ENCODE data around the gene RETREG1. TPM values are rescaled to one million over a fixed set of nuclear protein-coding genes. Genes with fewer than 3 reads are reported as not detected.
A peak's percentile ranks its signal among the peaks of the same experiment; 100 is the strongest.
"Not testable (repeated sequence)": the region's sequence is repeated elsewhere in the genome, so short reads cannot be mapped to it uniquely, and the experiment has no call there.

RETREG1 gene
- total RNA-seq, 2 donors from 2014 or later: 7.4 to 26.5 TPM

- no peak for DNase-seq (ENCODE audit: low spot score in 2 of 2)
- Mint-ChIP-seq H3K27ac (no peak overlapping the region), H3K36me3 (no peaks in the 10 kb centered on the region), H3K9me3 (no peaks in the 10 kb centered on the region)
- ATAC-seq: no peak
These were observed 8.3 kb upstream of the RETREG1 start for GRCh38 chr5:16625096-16625495.

DNA sequence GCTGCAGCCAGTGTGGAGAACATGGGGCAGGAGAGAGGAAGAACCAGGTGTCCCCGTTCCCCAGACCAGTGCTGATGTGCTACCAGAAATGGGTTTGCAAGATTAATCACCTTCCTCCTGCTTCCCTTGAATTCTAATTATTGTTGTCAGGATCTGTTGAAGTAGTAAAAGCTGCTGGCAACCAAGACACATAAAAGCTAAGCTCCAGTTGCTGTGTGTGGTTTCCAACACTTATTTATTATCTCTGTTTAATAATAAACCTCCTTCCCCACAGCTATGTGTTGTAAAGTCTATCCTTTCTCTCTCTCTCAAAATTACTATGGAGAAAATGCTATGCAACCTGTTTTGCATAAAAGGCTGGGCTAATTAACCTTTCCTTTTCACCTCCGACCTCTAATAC is 2.3 kb upstream of the RETREG1 start:
- Mint-ChIP-seq H3K27ac (no peak overlapping the region), H3K36me3 (peaks cover 9 to 16% of the 10 kb centered on the region in 2 donors), H3K9me3 (no peaks in the 10 kb centered on the region)
- DNase-seq (ENCODE audit: low spot score in 2 of 2) (no peak), ATAC-seq (no peak)

GRCh38 chr5:16618138-16618897 is 1.5 kb upstream of the RETREG1 start:
- H3K27ac Mint-ChIP-seq: no peak overlapping the region
- H3K9me3 Mint-ChIP-seq: no peaks in the 10 kb centered on the region
- peak in 1 of 2 donors; percentile 4 for ATAC-seq
- no peak for DNase-seq (ENCODE audit: low spot score in 2 of 2)
- H3K36me3 Mint-ChIP-seq: peaks cover 9 to 16% of the 10 kb centered on the region in 2 donors

GRCh38 chr5:16617274-16617968 is 624 bp upstream of the RETREG1 start:
- no peaks in the 10 kb centered on the region for H3K9me3 Mint-ChIP-seq
- peaks cover 9 to 16% of the 10 kb centered on the region in 2 donors for H3K36me3 Mint-ChIP-seq
- ATAC-seq (peak; percentile 21 to 56), DNase-seq (ENCODE audit: low spot score in 2 of 2) (peak; percentile 27 to 62)
- no peak overlapping the region for H3K27ac Mint-ChIP-seq

DNA sequence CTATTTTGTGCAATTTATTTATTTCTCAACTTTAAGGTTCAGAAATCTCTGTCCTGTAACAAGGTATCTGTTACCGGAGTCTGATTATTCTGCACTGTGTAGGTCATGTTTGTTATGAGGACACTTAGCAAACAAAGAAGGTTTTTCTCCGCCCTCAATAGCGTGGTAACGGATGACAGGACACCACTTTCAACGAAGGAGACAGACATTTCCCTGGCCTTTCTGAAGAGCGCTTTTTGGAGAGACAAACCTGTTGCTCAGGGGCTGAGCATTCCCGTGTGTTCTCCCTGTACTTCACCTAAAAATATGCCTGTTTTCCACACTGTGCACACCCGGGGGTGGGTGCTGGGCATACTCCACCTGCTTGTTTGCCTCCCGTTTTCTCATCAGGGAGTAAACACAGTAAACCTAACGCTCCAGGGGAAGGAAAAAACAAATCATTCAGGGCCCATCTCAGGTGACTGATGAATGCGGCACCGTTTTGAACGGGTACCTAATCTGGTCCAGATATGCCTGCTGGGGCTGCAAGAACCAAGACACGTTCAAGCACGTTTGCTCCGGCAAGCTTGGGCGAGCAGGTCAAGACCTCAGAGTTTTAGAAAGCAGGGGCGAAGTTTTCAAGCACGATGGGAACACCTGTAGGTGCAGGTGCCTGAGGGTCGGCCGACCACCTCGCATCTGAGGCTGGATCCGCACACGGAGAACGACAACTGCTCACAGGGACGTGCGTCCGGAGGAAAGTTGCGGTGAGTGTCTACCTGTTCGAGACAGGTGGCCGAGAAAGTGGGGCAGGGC is 859 bp downstream of the RETREG1 start:
- no peak for ATAC-seq
- no peaks in the 10 kb centered on the region for H3K9me3 Mint-ChIP-seq
- DNase-seq (ENCODE audit: low spot score in 2 of 2): peak in 1 of 2 donors; percentile 17
- H3K36me3 Mint-ChIP-seq: peaks cover 9 to 22% of the 10 kb centered on the region in 2 donors
- peak overlapping the region in 1 of 2 donors; percentile 95 for H3K27ac Mint-ChIP-seq

GRCh38 chr5:16612007-16612406 is 4.8 kb downstream of the RETREG1 start:
- no peak for DNase-seq (ENCODE audit: low spot score in 2 of 2)
- peak; percentile 18 to 24 for ATAC-seq
- H3K36me3 Mint-ChIP-seq: peaks cover 9 to 31% of the 10 kb centered on the region in 2 donors
- no peaks in the 10 kb centered on the region for H3K9me3 Mint-ChIP-seq
- H3K27ac Mint-ChIP-seq: peak overlapping the region in 1 of 2 donors; percentile 66

GRCh38 chr5:16610896-16611295 is 5.9 kb downstream of the RETREG1 start:
- Mint-ChIP-seq H3K27ac (peak overlapping the region in 1 of 2 donors; percentile 47), H3K36me3 (peaks cover 5 to 37% of the 10 kb centered on the region in 2 donors)
- not testable (repeated sequence) for H3K9me3 Mint-ChIP-seq; DNase-seq (ENCODE audit: low spot score in 2 of 2); ATAC-seq

DNA sequence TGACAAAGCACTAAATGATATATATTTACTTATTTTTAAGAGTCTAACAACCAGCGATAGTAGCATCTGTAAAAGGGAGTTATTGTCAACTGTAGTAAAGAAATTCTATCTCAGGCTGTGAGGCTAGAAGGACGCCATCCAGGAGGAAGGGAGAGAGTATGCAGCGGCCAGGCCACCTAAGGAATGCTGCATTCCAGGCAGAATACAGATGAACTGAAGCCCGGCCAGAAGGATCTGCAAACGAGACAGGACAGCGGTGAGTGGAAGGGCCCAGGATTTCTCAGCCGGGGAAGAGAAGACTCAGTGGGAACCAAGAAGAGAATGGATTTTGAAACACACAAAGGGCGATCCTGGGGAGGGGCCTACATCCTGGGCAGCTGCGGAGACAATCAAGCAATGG is 7.4 kb downstream of the RETREG1 start:
- H3K36me3 Mint-ChIP-seq: peaks cover 0 to 27% of the 10 kb centered on the region in 2 donors
- no peak for DNase-seq (ENCODE audit: low spot score in 2 of 2)
- no peak for ATAC-seq
- H3K9me3 Mint-ChIP-seq: peaks cover 0 to 5% of the 10 kb centered on the region in 2 donors
- H3K27ac Mint-ChIP-seq: no peak overlapping the region

DNA sequence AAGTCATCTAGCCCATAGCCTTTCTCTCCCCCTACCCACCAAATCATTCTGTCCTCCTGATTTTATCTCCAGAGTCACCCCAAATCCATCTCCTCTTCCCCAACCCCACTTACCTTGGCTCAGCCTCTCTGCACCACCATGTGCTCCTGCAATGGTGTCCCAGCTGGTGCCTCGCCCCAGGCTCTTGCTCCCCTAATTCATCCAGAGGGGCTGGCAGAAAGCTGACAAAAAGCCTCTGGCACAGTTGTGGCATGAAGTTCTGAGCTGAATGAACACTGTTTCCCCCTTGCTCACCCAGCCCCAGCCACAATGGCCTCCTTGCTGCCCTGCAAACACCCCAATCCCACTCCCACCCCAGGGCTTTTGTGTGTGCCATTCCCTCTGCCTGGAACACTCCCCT is 10.2 kb downstream of the RETREG1 start:
- DNase-seq (ENCODE audit: low spot score in 2 of 2): no peak
- peaks cover 0 to 5% of the 10 kb centered on the region in 2 donors for H3K9me3 Mint-ChIP-seq
- ATAC-seq: no peak
- peaks cover 0 to 34% of the 10 kb centered on the region in 2 donors for H3K36me3 Mint-ChIP-seq
- H3K27ac Mint-ChIP-seq: no peak overlapping the region

- peaks cover 0 to 5% of the 10 kb centered on the region in 2 donors for H3K9me3 Mint-ChIP-seq
- DNase-seq (ENCODE audit: low spot score in 2 of 2) (no peak), ATAC-seq (no peak)
- H3K36me3 Mint-ChIP-seq: peaks cover 8 to 38% of the 10 kb centered on the region in 2 donors
- no peak overlapping the region for H3K27ac Mint-ChIP-seq
These were observed 13.1 kb downstream of the RETREG1 start for GRCh38 chr5:16603701-16604100.

- ATAC-seq (no peak), DNase-seq (ENCODE audit: low spot score in 2 of 2) (no peak)
- H3K36me3 Mint-ChIP-seq: peaks cover 8 to 42% of the 10 kb centered on the region in 2 donors
- H3K27ac Mint-ChIP-seq: peak overlapping the region in 1 of 2 donors; percentile 52
- H3K9me3 Mint-ChIP-seq: peaks cover 0 to 5% of the 10 kb centered on the region in 2 donors
These were observed 13.5 kb downstream of the RETREG1 start for GRCh38 chr5:16603295-16603694.

GRCh38 chr5:16602182-16602581 is 14.6 kb downstream of the RETREG1 start:
- peak overlapping the region in 1 of 2 donors; percentile 62 for H3K27ac Mint-ChIP-seq
- ATAC-seq: no peak
- no peak for DNase-seq (ENCODE audit: low spot score in 2 of 2)
- peaks cover 8 to 51% of the 10 kb centered on the region in 2 donors for H3K36me3 Mint-ChIP-seq
- H3K9me3 Mint-ChIP-seq: peaks cover 0 to 5% of the 10 kb centered on the region in 2 donors

DNA sequence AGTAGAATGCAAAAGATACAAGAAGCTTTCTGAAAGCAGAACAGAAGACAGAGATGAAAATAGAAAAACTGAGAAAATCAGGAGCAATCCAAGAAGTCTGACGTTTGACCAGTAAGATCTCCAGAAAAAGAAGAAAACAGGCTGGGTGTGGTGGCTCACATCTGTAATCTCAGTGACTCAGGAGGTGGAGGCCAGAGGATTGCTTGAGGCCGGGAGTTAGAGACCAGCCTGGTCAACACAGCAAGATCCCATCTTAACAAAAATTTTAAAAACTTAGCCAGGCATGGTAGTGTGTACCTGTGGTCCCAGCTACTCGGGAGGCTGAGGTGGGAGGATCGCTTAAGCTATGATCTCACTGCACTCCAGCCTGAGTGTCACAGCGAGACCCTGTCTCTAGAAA is 15.9 kb downstream of the RETREG1 start:
- ATAC-seq: no peak
- DNase-seq (ENCODE audit: low spot score in 2 of 2): no peak
- no peaks in the 10 kb centered on the region for H3K9me3 Mint-ChIP-seq
- H3K27ac Mint-ChIP-seq: peak overlapping the region in 1 of 2 donors; percentile 4
- peaks cover 8 to 39% of the 10 kb centered on the region in 2 donors for H3K36me3 Mint-ChIP-seq

- DNase-seq (ENCODE audit: low spot score in 2 of 2) (no peak), ATAC-seq (no peak)
- Mint-ChIP-seq H3K36me3 (peaks cover 8 to 39% of the 10 kb centered on the region in 2 donors), H3K9me3 (no peaks in the 10 kb centered on the region), H3K27ac (peak overlapping the region in 1 of 2 donors; percentile 4)
These were observed 16.4 kb downstream of the RETREG1 start for GRCh38 chr5:16600397-16600796.

DNA sequence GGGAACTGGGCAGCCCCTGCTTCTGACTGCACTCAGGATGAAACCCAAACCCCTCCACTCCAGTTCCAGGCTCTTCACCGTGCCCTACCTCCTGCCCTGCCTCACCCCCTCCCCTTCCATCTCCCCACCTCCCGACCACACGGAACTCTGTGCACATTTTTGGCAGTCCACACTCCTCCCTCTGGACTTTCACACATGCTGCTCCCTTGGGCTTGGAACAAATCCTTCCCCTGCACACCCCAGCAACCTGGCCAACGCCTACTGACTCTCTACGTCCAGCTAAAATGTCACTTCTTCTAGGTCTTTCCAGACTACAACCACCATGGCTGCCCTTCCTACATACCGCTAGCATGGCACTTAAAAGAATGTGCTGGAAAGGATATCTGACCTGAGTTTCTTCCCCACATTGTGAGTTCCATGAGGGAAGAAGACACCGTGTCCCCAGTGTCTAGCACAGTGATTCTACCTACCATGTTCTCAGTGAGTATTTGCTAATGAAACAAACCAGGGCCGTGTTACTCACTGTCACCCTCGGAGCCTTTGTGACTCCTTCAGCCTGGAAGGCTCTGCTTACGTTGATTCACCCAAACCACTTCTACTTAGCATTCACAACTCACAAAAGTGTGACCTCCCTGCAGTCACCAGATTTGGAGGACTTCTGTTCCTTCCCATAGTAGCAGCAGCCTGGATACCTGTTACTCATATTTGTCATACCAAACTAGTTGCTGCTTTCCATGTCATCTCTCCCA is 18.7 kb downstream of the RETREG1 start:
- Mint-ChIP-seq H3K9me3 (peaks cover 0 to 2% of the 10 kb centered on the region in 2 donors), H3K27ac (peak overlapping the region; percentile 61 to 81), H3K36me3 (peaks cover 8 to 55% of the 10 kb centered on the region in 2 donors)
- ATAC-seq (peak in 1 of 2 donors; percentile 22), DNase-seq (ENCODE audit: low spot score in 2 of 2) (no peak)

DNA sequence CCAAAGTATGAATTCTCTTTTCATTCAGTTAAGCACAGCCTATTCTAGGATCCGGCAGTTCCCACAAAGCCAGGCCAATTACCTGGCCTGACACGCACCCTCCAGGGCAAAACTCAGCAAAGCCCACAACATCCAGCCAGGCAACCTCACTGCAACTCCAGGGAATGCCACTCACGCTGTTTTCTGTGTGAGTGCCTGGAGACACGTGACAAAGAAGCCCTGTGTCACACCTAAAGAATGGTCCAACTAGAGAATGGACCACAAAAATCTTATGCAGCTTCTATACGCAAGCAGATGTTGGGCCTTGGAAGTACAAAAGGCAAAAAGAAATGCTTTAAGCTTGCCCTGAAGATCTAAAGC is 20.2 kb downstream of the RETREG1 start:
- H3K9me3 Mint-ChIP-seq: peaks cover 2 to 4% of the 10 kb centered on the region in 2 donors
- ATAC-seq: no peak
- no peak overlapping the region for H3K27ac Mint-ChIP-seq
- DNase-seq (ENCODE audit: low spot score in 2 of 2): no peak
- H3K36me3 Mint-ChIP-seq: peaks cover 8 to 49% of the 10 kb centered on the region in 2 donors
